HG03439 (cell line): ENCODE data around the gene LELP1.
"Not testable (repeated sequence)": the region's sequence is repeated elsewhere in the genome, so short reads cannot be mapped to it uniquely, and the experiment has no call there.

Experiments used
- ATAC-seq: cut with Tn5 transposase; IDR thresholded peaks from one replicate; pipeline ENCODE4 v1.9.1; 2021; ENCODE audit warnings: mild to moderate bottlenecking, moderate library complexity; ENCODE audit not compliant: unreplicated experiment

Gene LELP1

DNA sequence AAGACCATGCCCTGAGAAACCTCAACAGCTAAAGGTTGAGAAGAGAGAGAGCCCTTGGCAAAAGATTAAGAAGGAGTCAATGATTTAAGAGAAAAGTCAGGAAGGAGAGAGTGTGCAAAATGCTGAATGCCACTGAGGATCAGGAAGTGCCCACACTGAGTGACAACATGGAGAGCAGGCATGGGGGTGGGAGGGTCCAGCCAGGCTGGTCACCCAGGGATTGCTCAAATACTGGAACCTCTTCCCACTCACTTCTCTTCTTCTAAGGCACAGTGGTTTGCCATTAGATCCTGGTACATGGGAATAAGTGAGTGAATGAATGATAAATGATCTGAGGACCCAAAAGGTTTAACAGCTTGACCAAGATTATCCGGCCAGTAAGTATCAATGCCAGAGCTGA, 25.3 kb downstream of the LELP1 start:
- no peak for ATAC-seq

DNA sequence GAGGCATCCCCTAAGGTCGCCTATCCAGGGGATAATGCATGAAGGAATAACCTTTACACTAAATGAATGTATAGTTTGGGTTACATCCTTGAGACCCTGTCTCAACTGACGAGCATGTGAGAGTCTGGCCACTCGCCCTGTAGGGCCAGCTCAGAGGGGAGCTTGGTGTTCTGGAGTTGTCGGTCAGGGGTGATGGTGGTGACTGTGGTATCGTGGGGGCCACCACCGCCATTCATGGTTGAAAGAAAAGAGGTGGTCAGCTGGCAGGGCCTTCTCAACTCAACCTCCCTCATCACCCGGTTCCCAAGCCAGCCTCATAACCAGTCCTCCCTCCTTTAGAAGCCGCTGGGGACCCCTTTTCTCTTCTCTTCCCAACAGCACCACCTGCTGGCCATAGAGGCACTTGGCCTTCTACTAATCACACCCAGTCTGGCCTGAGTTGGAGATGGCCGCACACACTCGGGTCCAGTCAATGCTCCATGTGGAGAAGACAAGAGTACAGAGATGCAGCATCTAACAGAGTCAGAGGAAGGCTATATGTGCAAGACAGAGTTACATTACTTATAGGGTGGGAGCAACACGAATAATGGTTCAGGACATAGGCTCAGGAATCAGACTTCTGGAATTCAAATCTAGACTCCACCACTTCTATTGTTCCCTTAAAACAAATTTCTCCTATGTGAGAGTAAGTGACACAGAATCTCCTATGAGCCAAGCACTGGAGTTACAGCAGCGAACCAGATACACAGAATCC, 26.0 kb downstream of the LELP1 start:
- ATAC-seq, result not testable (repeated sequence)

DNA sequence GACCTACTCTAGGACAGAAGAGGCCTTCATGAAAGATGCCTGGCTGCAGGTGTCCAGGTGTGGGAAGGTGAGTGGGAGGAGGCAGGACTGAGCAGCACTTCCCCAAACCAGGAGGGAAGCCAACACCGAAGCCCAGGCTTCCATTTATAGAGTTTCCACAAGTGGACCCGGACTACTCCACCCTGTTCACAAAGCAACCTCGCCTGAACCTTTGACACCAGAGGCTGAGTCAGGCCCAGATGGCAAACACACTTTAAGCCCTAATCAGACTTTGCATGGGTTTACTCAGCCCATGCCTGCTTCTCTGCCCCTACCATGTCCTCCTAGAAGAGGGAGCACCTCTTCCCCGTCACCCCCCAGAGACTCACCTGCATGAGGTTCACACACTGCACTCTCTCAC, 28.1 kb downstream of the LELP1 start:
- ATAC-seq, result no peak

DNA sequence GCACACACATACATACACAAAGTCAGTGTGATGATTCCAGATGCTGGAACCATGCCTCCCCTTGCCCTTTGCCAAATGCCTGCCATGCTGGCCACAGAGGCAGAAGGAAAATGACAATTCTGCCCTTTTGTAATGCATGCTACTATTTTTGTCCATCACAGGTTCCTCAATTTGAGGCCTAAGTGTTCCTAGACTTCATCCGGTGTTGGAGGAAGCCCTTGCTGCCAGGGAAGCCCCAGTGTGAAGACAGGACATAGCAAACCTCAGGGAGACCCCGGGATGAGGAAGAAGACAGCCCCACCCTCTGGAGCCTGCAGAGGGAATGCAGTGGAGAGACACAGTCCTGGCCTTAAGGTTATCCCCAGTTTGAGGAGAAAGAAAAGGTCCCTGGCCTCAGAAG, 28.6 kb downstream of the LELP1 start:
- no peak for ATAC-seq

DNA sequence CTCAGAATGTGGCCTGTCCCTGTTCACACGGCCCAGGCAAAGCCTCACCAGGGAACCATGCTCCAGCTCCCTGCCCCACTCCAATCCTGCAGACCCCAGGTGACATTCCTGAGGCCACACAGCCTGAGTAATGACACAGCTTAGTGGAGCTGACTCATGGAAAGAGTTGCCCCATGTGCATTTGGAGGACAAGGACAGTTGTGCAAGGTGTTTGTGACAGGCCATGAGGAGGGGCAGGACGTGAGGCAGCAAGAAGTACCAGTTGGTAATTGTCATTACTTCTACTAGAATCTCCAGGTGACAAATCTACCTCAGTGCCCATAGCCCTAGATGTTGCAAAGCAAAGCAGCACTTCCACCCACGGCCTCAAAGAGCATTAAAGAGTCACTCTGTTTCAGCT, 29.3 kb downstream of the LELP1 start:
- no peak for ATAC-seq

DNA sequence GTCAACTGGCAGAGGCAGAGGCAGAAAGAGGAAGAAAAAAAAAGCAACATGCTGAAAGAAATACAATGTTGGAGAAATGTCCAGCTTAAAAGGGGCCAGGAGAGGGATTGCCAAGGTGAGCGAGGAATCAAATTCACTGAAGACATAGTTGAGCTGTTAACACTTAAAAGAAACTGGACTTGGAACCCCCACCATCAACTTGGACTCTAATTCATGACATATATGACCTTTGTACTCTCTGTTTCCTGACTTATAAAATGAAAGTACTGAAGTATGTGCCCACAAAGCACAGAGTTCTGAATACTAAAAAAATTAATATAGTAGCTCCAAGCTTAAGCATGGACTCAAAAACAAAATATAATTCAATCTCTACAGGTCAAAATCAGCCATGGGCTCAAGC, 30.2 kb downstream of the LELP1 start:
- no peak for ATAC-seq

DNA sequence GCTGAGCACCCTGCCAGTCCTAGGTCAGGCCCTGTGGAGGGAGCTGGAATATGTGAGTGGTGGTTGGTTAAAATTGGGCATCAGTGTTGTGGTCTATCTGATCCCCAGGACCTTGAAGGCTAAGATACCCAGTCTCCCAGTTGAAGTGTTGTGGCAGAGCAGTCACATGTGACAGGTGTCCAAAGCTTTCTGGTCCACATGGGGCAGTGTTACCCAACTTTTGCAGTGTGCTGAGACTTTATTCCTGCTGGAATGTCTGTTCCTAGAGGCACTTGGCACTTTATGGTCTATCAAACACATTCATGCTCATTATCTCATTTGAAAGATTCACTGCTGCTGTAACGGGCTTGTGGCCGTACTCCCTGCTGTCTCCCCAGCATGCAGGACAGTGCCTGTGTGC, 35.3 kb downstream of the LELP1 start:
- ATAC-seq, result no peak

DNA sequence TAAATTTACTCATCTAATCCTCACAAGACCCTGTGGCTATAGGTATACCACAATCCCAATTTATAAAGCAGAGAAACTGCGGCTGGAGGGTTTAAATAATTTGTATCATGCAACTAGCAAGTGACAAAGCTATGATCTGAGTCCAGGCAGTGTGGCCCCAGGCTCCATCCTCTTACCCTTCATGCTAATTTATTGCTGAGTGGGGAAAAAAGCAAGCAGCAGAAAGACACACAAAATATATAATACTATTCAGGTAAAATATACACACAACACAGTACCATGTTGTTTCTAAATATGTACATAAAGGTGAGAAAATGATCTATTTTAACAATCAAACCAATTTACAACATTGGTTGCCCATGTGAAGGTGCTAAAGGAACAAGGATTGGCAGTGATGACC, 38.9 kb downstream of the LELP1 start:
- ATAC-seq, result no peak

DNA sequence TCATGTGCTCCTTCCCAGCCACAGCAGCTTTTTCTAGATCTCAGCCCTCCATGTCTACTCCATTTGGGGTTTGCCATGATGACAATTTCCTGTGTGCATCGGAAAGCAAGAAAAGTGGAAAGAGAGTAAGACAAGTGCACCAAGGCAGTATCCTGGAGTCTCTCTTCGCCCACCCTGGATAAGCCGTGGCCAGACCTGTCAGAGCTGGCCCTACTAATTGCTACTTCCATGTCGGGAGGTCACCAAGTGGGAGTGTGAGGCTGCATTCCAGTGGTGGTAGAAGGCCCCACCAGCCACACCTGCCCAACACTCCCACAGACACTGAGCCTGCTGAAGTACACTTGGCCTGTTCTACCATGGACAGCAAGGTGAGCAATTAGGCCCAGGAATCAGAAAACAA, 42.2 kb downstream of the LELP1 start:
- no peak for ATAC-seq

DNA sequence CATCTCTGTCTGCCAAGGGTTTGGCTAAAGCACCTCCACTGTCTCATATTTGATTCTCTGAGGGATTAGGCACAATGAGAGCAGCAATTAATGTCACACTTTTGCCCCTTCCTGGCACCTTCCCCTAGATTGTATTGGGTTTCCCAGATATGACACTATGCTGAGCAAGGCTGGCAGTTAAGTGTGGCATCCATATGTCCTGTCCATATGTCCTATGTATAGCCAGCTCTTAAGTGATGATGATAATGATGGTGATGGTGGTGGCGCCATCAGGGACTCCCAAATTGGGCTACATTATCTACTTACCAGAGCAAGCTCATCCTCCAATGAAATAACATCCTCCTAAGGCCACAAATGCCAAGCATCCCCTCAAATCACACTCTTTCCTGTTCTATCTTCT, 42.8 kb downstream of the LELP1 start:
- ATAC-seq, result no peak

DNA sequence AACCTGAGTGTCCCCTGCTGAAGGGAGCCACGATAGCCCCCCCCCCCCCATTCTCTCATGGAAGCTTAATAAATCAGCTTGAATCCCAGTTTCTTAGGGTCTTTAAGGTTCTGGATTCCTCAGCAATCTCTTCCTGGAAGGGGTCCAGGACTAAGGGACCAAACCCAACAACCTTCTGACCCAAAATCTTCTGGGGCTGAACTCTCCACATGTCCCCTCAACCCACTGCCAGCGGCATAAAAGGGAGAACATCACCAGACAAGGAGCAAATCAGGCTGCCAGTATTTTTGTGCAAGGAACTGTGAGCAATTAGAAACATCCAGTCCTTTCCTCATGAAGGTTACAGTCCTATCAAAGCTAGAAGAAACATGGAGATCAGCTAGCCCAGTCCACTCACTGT, 43.6 kb downstream of the LELP1 start:
- no peak for ATAC-seq

DNA sequence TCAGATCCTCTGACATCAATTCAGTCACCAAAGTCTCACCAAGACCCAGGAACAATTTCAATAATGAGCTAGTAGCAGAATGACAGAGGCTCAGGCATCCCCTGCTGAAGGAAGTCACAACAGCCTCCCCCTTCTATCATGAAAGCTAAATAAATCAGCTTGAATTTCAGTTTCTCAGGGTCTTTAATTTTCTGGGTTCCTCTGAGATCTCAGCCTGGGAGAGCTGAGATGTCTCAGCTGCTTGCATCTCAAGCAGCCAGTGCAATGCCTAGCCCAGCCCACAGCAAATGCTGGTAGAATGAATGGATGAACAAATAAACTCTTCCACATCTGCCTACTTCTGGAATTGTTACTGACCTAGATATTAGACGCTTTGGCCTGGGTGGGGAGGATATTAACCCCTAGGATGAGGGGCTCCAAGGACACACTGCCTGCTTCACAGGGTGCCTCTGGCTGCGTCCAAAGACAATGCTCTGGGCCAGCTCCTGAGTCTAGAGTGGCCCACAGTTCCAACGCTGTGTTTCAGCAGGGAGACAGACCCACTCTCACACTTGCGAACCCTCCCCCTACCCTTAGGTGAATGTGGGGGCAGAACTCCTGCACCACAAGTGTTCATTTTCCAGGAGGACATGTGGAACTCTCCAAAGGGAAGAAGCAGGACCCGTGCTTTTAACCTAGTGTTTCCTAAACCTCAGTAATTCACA, 45.1 kb downstream of the LELP1 start:
- no peak for ATAC-seq

DNA sequence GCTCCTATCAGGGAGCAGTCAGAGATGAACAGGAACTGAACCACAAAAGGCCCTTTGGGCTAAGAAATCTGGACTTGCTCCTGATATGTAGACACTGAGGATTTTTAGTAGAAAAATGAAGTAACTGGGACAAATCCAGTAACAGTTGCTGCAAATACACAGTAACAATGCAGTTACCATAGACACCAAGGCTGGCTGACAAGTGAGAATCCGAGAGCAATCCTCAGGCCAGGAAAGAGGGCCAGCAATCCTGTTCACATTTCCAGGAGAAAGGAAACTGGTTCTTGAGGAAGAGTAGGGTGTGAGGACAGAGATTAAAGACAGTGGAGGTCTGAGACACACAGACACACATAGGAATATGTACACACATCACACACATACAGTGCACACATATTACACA, 46.9 kb downstream of the LELP1 start:
- ATAC-seq, result no peak

DNA sequence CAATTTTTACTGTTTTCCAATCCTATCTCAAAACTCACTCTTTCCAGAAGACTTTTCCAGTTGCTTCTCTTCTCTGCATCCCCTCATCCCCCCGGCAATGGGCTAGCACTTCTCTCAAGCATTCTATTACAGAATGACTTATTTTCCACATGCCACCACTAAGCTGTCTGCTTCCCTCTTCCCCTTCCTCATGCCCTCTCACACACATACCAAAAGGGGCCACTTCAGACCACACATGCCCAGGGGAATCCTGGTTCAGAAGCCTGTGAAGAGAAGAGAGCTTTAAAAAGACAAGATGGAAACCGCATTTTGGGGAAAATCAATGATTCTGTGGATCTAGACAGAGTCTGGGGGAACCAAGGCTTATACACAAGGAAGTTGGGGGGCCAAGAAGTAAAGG, 47.9 kb downstream of the LELP1 start:
- no peak for ATAC-seq

DNA sequence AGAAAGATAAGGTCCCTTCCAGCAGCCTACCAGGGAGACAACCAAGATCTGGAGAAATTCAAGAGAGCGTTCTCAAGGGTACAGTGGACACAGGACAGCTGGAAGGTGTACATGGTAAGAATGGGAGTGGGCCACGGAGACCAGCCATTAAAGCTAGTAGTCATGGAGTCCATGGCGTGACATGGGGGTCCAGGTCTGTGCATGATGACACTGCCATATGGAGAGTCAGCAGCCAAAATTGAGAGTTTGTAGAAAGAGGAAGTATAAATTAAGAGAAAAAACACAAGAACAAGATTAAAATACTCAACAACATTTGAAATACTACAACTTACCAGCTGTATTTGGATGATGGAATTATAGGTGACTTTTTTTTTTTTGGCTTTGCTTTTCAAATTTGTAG, 48.3 kb downstream of the LELP1 start:
- no peak for ATAC-seq

DNA sequence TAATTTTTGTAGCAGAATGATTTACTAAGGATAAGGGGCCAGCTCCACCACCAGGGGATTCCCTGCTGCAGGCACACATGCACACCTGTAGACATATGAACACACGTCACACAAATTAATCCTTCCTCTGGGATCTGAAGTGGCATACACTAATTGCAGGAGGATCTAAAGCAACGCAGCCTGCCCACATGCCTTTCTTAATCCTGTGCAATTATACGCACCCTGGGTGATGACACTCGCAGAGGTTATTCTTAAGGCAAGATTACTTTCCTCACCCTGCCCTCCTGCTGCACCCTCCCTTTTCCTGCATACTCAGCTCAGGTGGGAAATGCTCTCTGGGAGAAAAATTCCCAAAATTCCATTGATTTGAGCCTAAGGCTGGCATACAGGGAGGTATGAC, 48.8 kb downstream of the LELP1 start:
- ATAC-seq, result no peak

DNA sequence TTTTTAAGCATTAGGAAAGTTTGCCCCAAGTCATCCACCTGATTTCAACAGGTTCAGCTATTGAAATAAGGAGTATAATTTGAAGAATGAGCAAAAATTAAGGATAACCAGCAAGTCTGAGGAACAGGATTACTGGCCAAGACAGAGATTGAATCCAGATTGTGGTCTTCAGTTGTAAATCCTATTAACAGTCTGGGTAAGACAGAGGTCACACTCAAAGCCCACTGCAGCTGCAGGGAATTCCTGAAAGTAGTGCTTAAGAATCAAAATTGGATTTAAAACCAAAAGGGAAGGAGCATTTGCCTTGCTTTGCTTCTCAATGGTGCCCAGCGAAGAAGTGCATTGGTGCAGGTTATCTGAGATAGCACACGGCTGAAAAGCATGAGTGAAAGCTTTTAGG, 49.8 kb downstream of the LELP1 start:
- ATAC-seq, result no peak

DNA sequence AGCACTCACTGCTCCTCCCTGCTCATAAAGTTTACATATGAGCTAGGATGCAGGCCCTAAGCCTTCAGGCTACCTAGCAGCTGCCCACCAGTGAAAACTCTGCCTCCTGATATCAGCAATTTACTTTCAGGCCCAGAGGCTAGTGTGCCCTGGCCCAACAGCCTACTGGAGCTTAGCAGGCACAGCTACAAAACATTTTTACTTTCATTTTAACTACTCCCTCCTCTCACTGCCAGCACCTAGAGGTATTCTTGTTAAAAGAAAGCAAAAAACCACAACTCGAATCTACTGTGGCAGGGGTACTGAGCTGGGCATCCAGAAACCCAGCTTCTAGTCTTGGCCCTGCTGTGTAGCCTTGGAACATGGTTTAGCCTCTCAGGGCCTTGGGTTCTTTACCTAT, 50.5 kb downstream of the LELP1 start:
- ATAC-seq, result no peak
